Thoracic aorta (tissue), 2 donors: Measurements from ENCODE around the gene TRAK1. TPM values are rescaled to one million over a fixed set of nuclear protein-coding genes. Genes with fewer than 3 reads are reported as not detected.

Experiments used
- ATAC-seq: fragments of 150-250 bp; one replicate; pipeline ENCODE4 v1.8.0; 2017; ENCODE audit warnings: low read depth; ENCODE audit not compliant: insufficient number of reproducible peaks, low FRiP score
- DNase-seq: peaks from one replicate; pipeline ENCODE4 v3.0.0-alpha.2; 2020; ENCODE audit warnings: low spot score
- H3K27ac ChIP-seq, 2 donors: fragments of 200-600 bp; sonication (generic); 1 replicate in 1 of 2; 2 replicates in 1 of 2; pipeline ENCODE4 v1.5.1; 2016; ENCODE audit warnings: mild to moderate bottlenecking in 2 of 2, moderate library complexity in 2 of 2
- H3K27me3 ChIP-seq: fragments of 200-600 bp; sonication (generic); replicated peaks from 2 replicates; pipeline ENCODE4 v1.6.0; 2016; ENCODE audit warnings: mild to moderate bottlenecking; ENCODE audit not compliant: insufficient read depth
- H3K36me3 ChIP-seq: fragments of 200-600 bp; sonication (generic); one replicate; pipeline ENCODE4 v1.5.1; 2016
- H3K4me1 ChIP-seq, 2 donors: fragments of 200-600 bp; sonication (generic); 1 replicate in 1 of 2; 2 replicates in 1 of 2; pipeline versions ENCODE4 v1.5.1 to v1.6.0; 2016; ENCODE audit warnings: low read depth in 2 of 2, mild to moderate bottlenecking in 1 of 2; ENCODE audit not compliant: control insufficient read depth in 1 of 2
- H3K4me3 ChIP-seq: fragments of 200-600 bp; sonication (generic); 2 replicates; pipeline ENCODE4 v1.5.1; 2016; ENCODE audit warnings: mild to moderate bottlenecking
- H3K9me3 ChIP-seq: fragments of 200-600 bp; sonication (generic); 2 replicates; pipeline ENCODE4 v1.5.1; 2016
- total RNA-seq, 2 donors: library from RNA; depleted of rRNA; stranded (reverse); fragments of >200 nt; gene quantifications; one replicate each; pipeline versions ENCODE4 v1.1.0 to v1.2.3, GENCODE V29; 2016
- TF ChIP-seq, protein P1 (sequence below): fragments of 200-600 bp; sonication (generic); IDR thresholded peaks from one replicate; pipeline ENCODE4 v1.5.1; 2019; ENCODE audit warnings: antibody characterized with exemption

The TRAK1 gene
- total RNA-seq, 2 donors from 2014 or later = 35.1 to 36.0 TPM

DNA sequence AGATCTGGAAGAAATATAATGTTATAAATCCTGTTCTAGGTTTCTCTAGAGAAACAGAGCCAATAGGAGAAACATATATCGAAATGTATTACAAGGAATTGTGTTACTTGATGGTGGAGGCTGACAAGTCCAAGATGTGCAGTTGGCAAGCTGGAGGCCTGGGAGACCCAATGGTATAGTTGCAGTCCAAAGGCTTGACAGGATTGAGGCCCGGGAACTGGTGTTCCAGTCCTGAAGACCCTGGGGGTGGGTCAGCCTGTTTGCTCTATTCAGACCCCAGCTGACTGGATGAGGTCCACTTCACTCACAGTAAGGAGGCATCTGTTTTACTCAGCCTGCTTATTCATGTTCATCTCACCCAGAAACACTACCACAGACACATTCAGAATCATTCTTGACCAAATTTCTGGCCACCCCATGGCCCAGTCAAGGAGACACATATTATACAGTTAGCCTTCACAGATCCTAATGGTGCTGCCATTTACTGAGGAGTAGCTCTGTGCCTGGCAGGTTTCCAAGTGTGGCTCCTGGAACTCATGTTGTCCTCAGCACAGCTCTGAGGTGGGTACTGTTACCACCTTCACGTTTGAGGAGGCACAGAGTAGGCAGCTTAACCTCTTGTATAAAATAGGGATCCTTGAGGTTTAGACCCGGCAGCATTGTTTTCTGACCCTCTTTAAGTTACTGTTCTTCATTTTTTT lies 3.7 kb downstream of the TRAK1 start:
- no peaks in the 10 kb centered on the region for H3K9me3 ChIP-seq
- TF ChIP-seq, protein P1, sequence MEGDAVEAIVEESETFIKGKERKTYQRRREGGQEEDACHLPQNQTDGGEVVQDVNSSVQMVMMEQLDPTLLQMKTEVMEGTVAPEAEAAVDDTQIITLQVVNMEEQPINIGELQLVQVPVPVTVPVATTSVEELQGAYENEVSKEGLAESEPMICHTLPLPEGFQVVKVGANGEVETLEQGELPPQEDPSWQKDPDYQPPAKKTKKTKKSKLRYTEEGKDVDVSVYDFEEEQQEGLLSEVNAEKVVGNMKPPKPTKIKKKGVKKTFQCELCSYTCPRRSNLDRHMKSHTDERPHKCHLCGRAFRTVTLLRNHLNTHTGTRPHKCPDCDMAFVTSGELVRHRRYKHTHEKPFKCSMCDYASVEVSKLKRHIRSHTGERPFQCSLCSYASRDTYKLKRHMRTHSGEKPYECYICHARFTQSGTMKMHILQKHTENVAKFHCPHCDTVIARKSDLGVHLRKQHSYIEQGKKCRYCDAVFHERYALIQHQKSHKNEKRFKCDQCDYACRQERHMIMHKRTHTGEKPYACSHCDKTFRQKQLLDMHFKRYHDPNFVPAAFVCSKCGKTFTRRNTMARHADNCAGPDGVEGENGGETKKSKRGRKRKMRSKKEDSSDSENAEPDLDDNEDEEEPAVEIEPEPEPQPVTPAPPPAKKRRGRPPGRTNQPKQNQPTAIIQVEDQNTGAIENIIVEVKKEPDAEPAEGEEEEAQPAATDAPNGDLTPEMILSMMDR = no peak
- no peaks in the 10 kb centered on the region for H3K36me3 ChIP-seq
- no peak overlapping the region for H3K4me3 ChIP-seq
- ATAC-seq (no peak), DNase-seq (no peak)
- H3K27ac ChIP-seq = no peak overlapping the region
- no peaks in the 10 kb centered on the region for H3K27me3 ChIP-seq
- H3K4me1 ChIP-seq = peaks cover 11 to 63% of the 10 kb centered on the region in 2 donors

GRCh38 chr3:42095540-42095939 lies 4.4 kb downstream of the TRAK1 start:
- TF ChIP-seq, protein P1 = no peak
- H3K27me3 ChIP-seq = no peaks in the 10 kb centered on the region
- H3K27ac ChIP-seq = no peak overlapping the region
- no peak overlapping the region for H3K4me3 ChIP-seq
- ATAC-seq (no peak), DNase-seq (no peak)
- no peaks in the 10 kb centered on the region for H3K9me3 ChIP-seq
- no peaks in the 10 kb centered on the region for H3K36me3 ChIP-seq
- peaks cover 11 to 62% of the 10 kb centered on the region in 2 donors for H3K4me1 ChIP-seq

GRCh38 chr3:42096796-42097565 lies 5.8 kb downstream of the TRAK1 start:
- no peak overlapping the region for H3K27ac ChIP-seq
- H3K4me1 ChIP-seq = peaks cover 23 to 59% of the 10 kb centered on the region in 2 donors
- H3K9me3 ChIP-seq = no peaks in the 10 kb centered on the region
- TF ChIP-seq, protein P1 = no peak
- no peak overlapping the region for H3K4me3 ChIP-seq
- no peak for ATAC-seq
- no peaks in the 10 kb centered on the region for H3K27me3 ChIP-seq
- no peaks in the 10 kb centered on the region for H3K36me3 ChIP-seq
- DNase-seq = no peak

DNA sequence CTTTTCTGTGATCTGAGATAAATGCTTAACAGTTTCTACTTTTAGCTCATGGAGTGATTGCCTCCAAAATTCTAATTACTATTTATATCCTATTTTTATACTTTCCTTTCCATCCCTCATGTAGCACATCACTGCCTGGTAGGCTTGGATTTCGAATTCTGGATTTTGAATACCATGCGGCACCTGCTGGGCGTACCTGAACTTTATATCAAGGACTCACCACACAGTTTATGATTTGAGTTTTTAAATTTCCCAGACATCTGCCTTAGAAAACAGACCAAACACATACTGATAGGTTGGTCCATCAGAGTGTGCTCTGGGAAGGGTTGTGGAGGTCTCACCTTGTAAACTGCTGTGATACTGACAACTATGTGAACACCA lies 6.4 kb downstream of the TRAK1 start:
- TF ChIP-seq, protein P1 = no peak
- DNase-seq (no peak), ATAC-seq (no peak)
- Histone ChIP-seq H3K4me1 (peaks cover 22 to 58% of the 10 kb centered on the region in 2 donors), H3K4me3 (no peak overlapping the region), H3K9me3 (no peaks in the 10 kb centered on the region), H3K27me3 (no peaks in the 10 kb centered on the region), H3K27ac (no peak overlapping the region), H3K36me3 (no peaks in the 10 kb centered on the region)

- no peak overlapping the region for H3K4me3 ChIP-seq
- H3K36me3 ChIP-seq = no peaks in the 10 kb centered on the region
- H3K27ac ChIP-seq = no peak overlapping the region
- peaks cover 22 to 64% of the 10 kb centered on the region in 2 donors for H3K4me1 ChIP-seq
- ATAC-seq (no peak), DNase-seq (no peak)
- H3K9me3 ChIP-seq = no peaks in the 10 kb centered on the region
- H3K27me3 ChIP-seq = no peaks in the 10 kb centered on the region
- TF ChIP-seq, protein P1 = no peak
Measured at GRCh38 chr3:42098171-42098570, 7.0 kb downstream of the TRAK1 start.
